GM19397 (cell line): ENCODE data around the gene ABCA1.

Experiments used
- ATAC-seq: cut with Tn5 transposase; IDR thresholded peaks from one replicate; pipeline ENCODE4 v1.9.1; 2021; ENCODE audit warnings: mild to moderate bottlenecking, moderate library complexity; ENCODE audit not compliant: unreplicated experiment

The ABCA1 gene

GRCh38 chr9:104800068-104800785, 127.7 kb downstream of the ABCA1 start:
- no peak for ATAC-seq

- ATAC-seq, result no peak
These were observed 129.6 kb downstream of the ABCA1 start for GRCh38 chr9:104798209-104798995.

- no peak for ATAC-seq
These were observed 132.1 kb downstream of the ABCA1 start for GRCh38 chr9:104795857-104796256.

GRCh38 chr9:104795082-104795481, 132.9 kb downstream of the ABCA1 start:
- no peak for ATAC-seq

GRCh38 chr9:104794070-104794469, 133.9 kb downstream of the ABCA1 start:
- no peak for ATAC-seq

- ATAC-seq, result no peak
These were observed 139.7 kb downstream of the ABCA1 start for GRCh38 chr9:104788251-104788650.

- ATAC-seq, result no peak
These were observed 140.5 kb downstream of the ABCA1 start for GRCh38 chr9:104787306-104788015.

- no peak for ATAC-seq
These were observed 141.7 kb downstream of the ABCA1 start for GRCh38 chr9:104786293-104786692.

GRCh38 chr9:104784098-104784497, 143.9 kb downstream of the ABCA1 start:
- peak; percentile 52 for ATAC-seq

- ATAC-seq, result no peak
These were observed 144.4 kb downstream of the ABCA1 start for GRCh38 chr9:104783588-104783987.

- ATAC-seq, result no peak
These were observed 147.1 kb downstream of the ABCA1 start for GRCh38 chr9:104780796-104781395.

- no peak for ATAC-seq
These were observed 147.9 kb downstream of the ABCA1 start for GRCh38 chr9:104779946-104780535.

- no peak for ATAC-seq
These were observed 148.6 kb downstream of the ABCA1 start for GRCh38 chr9:104779334-104779733.

GRCh38 chr9:104778802-104779201, 149.2 kb downstream of the ABCA1 start:
- no peak for ATAC-seq

- no peak for ATAC-seq
These were observed 151.2 kb downstream of the ABCA1 start for GRCh38 chr9:104776797-104777196.

- peak; percentile 0 for ATAC-seq
These were observed 152.0 kb downstream of the ABCA1 start for GRCh38 chr9:104775976-104776375.

GRCh38 chr9:104775574-104775936, 152.4 kb downstream of the ABCA1 start:
- peak; percentile 65 for ATAC-seq

- peak; percentile 79 for ATAC-seq
These were observed 153.0 kb downstream of the ABCA1 start for GRCh38 chr9:104774831-104775573.

- ATAC-seq, result no peak
These were observed 153.8 kb downstream of the ABCA1 start for GRCh38 chr9:104774132-104774531.
